Measurements from ENCODE around the gene CNST. TPM values are rescaled to one million over a fixed set of nuclear protein-coding genes. Genes with fewer than 3 reads are reported as not detected.

Gene CNST
- total and polyA plus RNA-seq, 2 of the 13 experiments (the other 11 are each of a cell fraction or from before 2014, with no cell fraction given), result 6.3 to 12.4 TPM

DNA sequence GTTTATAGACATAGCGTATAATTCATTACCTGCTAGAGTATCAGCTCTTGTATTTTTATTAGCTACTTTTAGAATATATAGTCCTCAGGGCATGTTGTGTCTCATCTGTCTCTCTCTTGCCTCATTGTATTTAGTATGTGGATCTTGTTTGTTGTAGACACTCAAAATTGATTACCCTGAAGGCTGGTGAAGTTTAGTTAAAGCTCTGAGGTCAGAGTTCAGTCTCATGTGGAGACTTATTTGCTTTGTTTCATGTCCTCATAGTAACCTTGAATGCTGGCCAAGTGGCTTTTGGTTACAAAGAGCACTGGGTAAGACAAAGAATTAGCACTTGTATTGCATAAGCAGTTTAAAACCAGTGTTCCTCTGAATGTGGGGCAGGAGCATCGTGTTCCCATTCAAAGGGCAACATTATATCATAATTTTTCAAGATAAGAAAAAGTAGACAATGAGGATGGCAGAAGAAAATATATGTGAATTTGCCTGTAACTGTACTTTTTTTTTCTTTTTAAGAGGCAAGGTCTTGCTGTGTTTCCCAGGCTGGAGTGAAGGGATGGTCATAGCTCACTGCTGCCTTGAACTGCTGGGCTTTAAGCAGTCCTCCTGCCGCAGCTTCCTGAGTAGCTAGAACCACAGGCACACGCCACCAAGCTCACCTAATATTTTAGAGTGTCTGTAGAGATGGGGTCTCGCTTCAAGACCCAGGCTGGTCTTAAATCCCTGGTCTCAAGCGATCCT, 17.4 kb downstream of the CNST start (continued):
- TF ChIP-seq, protein P1, sequence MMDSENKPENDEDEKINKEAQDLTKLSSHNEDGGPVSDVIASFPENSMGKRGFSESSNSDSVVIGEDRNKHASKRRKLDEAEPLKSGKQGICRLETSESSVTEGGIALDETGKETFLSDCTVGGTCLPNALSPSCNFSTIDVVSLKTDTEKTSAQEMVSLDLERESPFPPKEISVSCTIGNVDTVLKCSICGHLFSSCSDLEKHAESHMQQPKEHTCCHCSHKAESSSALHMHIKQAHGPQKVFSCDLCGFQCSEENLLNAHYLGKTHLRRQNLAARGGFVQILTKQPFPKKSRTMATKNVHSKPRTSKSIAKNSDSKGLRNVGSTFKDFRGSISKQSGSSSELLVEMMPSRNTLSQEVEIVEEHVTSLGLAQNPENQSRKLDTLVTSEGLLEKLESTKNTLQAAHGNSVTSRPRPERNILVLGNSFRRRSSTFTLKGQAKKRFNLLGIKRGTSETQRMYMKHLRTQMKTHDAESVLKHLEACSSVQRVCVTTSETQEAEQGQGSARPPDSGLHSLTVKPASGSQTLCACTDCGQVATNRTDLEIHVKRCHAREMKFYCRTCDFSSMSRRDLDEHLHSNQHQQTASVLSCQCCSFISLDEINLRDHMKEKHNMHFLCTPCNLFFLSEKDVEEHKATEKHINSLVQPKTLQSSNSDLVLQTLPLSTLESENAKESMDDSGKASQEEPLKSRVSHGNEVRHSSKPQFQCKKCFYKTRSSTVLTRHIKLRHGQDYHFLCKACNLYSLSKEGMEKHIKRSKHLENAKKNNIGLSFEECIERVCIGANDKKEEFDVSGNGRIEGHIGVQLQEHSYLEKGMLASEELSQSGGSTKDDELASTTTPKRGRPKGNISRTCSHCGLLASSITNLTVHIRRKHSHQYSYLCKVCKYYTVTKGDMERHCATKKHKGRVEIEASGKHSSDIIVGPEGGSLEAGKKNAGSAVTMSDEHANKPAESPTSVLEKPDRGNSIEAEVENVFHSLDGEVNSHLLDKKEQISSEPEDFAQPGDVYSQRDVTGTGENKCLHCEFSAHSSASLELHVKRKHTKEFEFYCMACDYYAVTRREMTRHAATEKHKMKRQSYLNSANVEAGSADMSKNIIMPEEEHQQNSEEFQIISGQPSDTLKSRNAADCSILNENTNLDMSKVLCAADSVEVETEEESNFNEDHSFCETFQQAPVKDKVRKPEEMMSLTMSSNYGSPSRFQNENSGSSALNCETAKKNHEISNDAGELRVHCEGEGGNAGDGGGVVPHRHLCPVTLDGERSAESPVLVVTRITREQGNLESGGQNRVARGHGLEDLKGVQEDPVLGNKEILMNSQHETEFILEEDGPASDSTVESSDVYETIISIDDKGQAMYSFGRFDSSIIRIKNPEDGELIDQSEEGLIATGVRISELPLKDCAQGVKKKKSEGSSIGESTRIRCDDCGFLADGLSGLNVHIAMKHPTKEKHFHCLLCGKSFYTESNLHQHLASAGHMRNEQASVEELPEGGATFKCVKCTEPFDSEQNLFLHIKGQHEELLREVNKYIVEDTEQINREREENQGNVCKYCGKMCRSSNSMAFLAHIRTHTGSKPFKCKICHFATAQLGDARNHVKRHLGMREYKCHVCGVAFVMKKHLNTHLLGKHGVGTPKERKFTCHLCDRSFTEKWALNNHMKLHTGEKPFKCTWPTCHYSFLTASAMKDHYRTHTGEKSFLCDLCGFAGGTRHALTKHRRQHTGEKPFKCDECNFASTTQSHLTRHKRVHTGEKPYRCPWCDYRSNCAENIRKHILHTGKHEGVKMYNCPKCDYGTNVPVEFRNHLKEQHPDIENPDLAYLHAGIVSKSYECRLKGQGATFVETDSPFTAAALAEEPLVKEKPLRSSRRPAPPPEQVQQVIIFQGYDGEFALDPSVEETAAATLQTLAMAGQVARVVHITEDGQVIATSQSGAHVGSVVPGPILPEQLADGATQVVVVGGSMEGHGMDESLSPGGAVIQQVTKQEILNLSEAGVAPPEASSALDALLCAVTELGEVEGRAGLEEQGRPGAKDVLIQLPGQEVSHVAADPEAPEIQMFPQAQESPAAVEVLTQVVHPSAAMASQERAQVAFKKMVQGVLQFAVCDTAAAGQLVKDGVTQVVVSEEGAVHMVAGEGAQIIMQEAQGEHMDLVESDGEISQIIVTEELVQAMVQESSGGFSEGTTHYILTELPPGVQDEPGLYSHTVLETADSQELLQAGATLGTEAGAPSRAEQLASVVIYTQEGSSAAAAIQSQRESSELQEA (CRISPR knock-in tag; IDR thresholded peaks at IDR 0.05; ENCODE audit: not compliant biosample characterization), result no peak
- TF ChIP-seq, protein P2, sequence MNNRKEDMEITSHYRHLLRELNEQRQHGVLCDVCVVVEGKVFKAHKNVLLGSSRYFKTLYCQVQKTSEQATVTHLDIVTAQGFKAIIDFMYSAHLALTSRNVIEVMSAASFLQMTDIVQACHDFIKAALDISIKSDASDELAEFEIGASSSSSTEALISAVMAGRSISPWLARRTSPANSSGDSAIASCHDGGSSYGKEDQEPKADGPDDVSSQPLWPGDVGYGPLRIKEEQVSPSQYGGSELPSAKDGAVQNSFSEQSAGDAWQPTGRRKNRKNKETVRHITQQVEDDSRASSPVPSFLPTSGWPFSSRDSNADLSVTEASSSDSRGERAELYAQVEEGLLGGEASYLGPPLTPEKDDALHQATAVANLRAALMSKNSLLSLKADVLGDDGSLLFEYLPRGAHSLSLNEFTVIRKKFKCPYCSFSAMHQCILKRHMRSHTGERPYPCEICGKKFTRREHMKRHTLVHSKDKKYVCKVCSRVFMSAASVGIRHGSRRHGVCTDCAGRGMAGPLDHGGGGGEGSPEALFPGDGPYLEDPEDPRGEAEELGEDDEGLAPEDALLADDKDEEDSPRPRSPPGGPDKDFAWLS (CRISPR knock-in tag; IDR thresholded peaks at IDR 0.05; ENCODE audit: borderline replicate concordance), result no peak
- TF ChIP-seq ZNF460 (CRISPR knock-in tag; IDR thresholded peaks at IDR 0.05; ENCODE audit: borderline replicate concordance) (peak; percentile 22; the same call in 1 of the 2 replicates), ZNF672 (CRISPR knock-in tag; IDR thresholded peaks at IDR 0.05) (no peak), ZNF441 (CRISPR knock-in tag; IDR thresholded peaks at IDR 0.05; ENCODE audit: borderline replicate concordance) (no peak), ZNF274 (CRISPR knock-in tag; IDR thresholded peaks at IDR 0.05) (no peak), MAZ (IDR thresholded peaks at IDR 0.05; ENCODE audit: borderline replicate concordance, low read depth, low read length) (no peak), MAZ (CRISPR knock-in tag; IDR thresholded peaks at IDR 0.05; ENCODE audit: low read depth) (0 out of 2 replicates have a peak, but pooled peaks have one; percentile 15), CBFB (CRISPR knock-in tag; IDR thresholded peaks at IDR 0.05) (0 out of 2 replicates have a peak, but pooled peaks have one; percentile 41), ZSCAN9 (CRISPR knock-in tag; IDR thresholded peaks at IDR 0.05; ENCODE audit: borderline replicate concordance) (peak; percentile 80; the same call in 1 of the 2 replicates), SAFB2 (CRISPR knock-in tag; IDR thresholded peaks at IDR 0.05; ENCODE audit: borderline replicate concordance, low read depth) (no peak), ZNF430 (CRISPR knock-in tag; IDR thresholded peaks at IDR 0.05) (no peak), BRD4 (CRISPR knock-in tag; IDR thresholded peaks at IDR 0.05) (no peak), SMARCE1 (IDR thresholded peaks at IDR 0.05; ENCODE audit: borderline replicate concordance) (no peak), KDM3A (CRISPR knock-in tag; IDR thresholded peaks at IDR 0.05; ENCODE audit: low read depth) (0 out of 2 replicates have a peak, but pooled peaks have one; percentile 29), ZNF788 (CRISPR knock-in tag; IDR thresholded peaks at IDR 0.05; ENCODE audit: borderline replicate concordance) (no peak; the same call in 1 of the 2 replicates), MED1 (CRISPR knock-in tag; IDR thresholded peaks at IDR 0.05) (peak; percentile 91), ZFP36L2 (CRISPR knock-in tag; IDR thresholded peaks at IDR 0.05) (no peak)
- TF ChIP-seq, protein P3, sequence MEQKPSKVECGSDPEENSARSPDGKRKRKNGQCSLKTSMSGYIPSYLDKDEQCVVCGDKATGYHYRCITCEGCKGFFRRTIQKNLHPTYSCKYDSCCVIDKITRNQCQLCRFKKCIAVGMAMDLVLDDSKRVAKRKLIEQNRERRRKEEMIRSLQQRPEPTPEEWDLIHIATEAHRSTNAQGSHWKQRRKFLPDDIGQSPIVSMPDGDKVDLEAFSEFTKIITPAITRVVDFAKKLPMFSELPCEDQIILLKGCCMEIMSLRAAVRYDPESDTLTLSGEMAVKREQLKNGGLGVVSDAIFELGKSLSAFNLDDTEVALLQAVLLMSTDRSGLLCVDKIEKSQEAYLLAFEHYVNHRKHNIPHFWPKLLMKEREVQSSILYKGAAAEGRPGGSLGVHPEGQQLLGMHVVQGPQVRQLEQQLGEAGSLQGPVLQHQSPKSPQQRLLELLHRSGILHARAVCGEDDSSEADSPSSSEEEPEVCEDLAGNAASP (CRISPR knock-in tag; IDR thresholded peaks at IDR 0.05; ENCODE audit: borderline replicate concordance), result peak; percentile 97

All from HepG2 (cell line).